Measurements from ENCODE around the gene FN1.

Gene FN1

GRCh38 chr2:215405722-215406581 is 29.9 kb downstream of the FN1 start:
- no peak for DNase-seq

- no peak for DNase-seq
Measured at GRCh38 chr2:215404348-215405012, 31.4 kb downstream of the FN1 start.

GRCh38 chr2:215403441-215404347 is 32.2 kb downstream of the FN1 start:
- DNase-seq, result no peak

GRCh38 chr2:215401896-215402379 is 33.9 kb downstream of the FN1 start:
- no peak for DNase-seq

GRCh38 chr2:215399067-215399716 is 36.7 kb downstream of the FN1 start:
- no peak for DNase-seq

GRCh38 chr2:215397632-215398341 is 38.1 kb downstream of the FN1 start:
- DNase-seq, result no peak

GRCh38 chr2:215396595-215397313 is 39.1 kb downstream of the FN1 start:
- no peak for DNase-seq

GRCh38 chr2:215395687-215396460 is 40.0 kb downstream of the FN1 start:
- no peak for DNase-seq

- DNase-seq, result no peak
Measured at GRCh38 chr2:215394102-215394805, 41.6 kb downstream of the FN1 start.

GRCh38 chr2:215392687-215393270 is 43.1 kb downstream of the FN1 start:
- DNase-seq, result no peak

- no peak for DNase-seq
Measured at GRCh38 chr2:215392164-215392563, 43.7 kb downstream of the FN1 start.

GRCh38 chr2:215391531-215391930 is 44.3 kb downstream of the FN1 start:
- no peak for DNase-seq

- DNase-seq, result no peak
Measured at GRCh38 chr2:215390550-215390913, 45.3 kb downstream of the FN1 start.

- DNase-seq, result no peak
Measured at GRCh38 chr2:215388002-215388728, 47.7 kb downstream of the FN1 start.

GRCh38 chr2:215386566-215386965 is 49.3 kb downstream of the FN1 start:
- no peak for DNase-seq

- DNase-seq, result no peak
Measured at GRCh38 chr2:215384710-215385109, 51.2 kb downstream of the FN1 start.

GRCh38 chr2:215383652-215384279 is 52.1 kb downstream of the FN1 start:
- DNase-seq, result no peak

GRCh38 chr2:215382480-215382879 is 53.4 kb downstream of the FN1 start:
- DNase-seq, result no peak

Data from NCI-H2227 treated with DMSO at 0.1 percent for 48 hours (cell line).